HepG2 (cell line): ENCODE results near the gene TPPP2. TPM values are rescaled to one million over a fixed set of nuclear protein-coding genes. Genes with fewer than 3 reads are reported as not detected.

Experiments used
- CHD2 ChIP-seq: IDR thresholded peaks from 2 replicates; pipeline ENCODE4 v1.6.1; 2011; ENCODE audit warnings: low read depth, low read length, improper control_type of control experiment
- ETV5 ChIP-seq: IDR thresholded peaks from 2 replicates; pipeline ENCODE4 v1.6.1; 2018; ENCODE audit warnings: missing biosample characterization, missing genetic modification reagents, inconsistent platforms, borderline replicate concordance
- FOXP1 ChIP-seq, 2 experiments: fragments of 450-650 bp in 1 of 2; IDR thresholded peaks; 2 replicates each; pipeline ENCODE4 v1.6.1; 2017 to 2018; ENCODE audit warnings: antibody characterized with exemption in 1 of 2
- HCFC1 ChIP-seq: fragments of 150-350 bp; IDR thresholded peaks from 2 replicates; pipeline ENCODE4 v1.6.1; 2014; ENCODE audit warnings: low read depth, low read length
- HOXD1 ChIP-seq: sonication (generic); formaldehyde crosslinking; IDR thresholded peaks from 2 replicates; pipeline ENCODE4 v1.5.0; 2020; ENCODE audit warnings: missing genetic modification reagents
- MEF2D ChIP-seq: sonication (generic); formaldehyde crosslinking; IDR thresholded peaks from 2 replicates; pipeline ENCODE4 v1.5.1; 2020; ENCODE audit warnings: mild to moderate bottlenecking, missing genetic modification reagents
- MTA1 ChIP-seq: sonication (generic); formaldehyde crosslinking; IDR thresholded peaks from 2 replicates; pipeline ENCODE4 v1.4.0; 2020; ENCODE audit warnings: missing genetic modification reagents, mild to moderate bottlenecking, borderline replicate concordance
- NFE2 ChIP-seq: sonication (generic); formaldehyde crosslinking; IDR thresholded peaks from 2 replicates; pipeline ENCODE4 v1.4.0; 2020; ENCODE audit warnings: missing genetic modification reagents
- NR2F6 ChIP-seq, 2 experiments: IDR thresholded peaks; 2 replicates each; pipeline ENCODE4 v1.6.1; 2016; ENCODE audit warnings: antibody characterized with exemption in 1 of 2, mild to moderate bottlenecking in 1 of 2
- PHF21A ChIP-seq: sonication (generic); formaldehyde crosslinking; IDR thresholded peaks from 2 replicates; pipeline ENCODE4 v1.5.0; 2020; ENCODE audit warnings: mild to moderate bottlenecking, missing genetic modification reagents
- PLSCR1 ChIP-seq: sonication (generic); formaldehyde crosslinking; IDR thresholded peaks from 2 replicates; pipeline ENCODE4 v1.5.0; 2020; ENCODE audit warnings: missing genetic modification reagents, mild to moderate bottlenecking, borderline replicate concordance
- TGIF2 ChIP-seq: IDR thresholded peaks from 2 replicates; pipeline ENCODE4 v1.6.1; 2016; ENCODE audit warnings: control low read depth, missing compliant biosample characterization
- ZFP41 ChIP-seq: sonication (generic); formaldehyde crosslinking; IDR thresholded peaks from 2 replicates; pipeline ENCODE4 v1.4.0; 2020; ENCODE audit warnings: mild to moderate bottlenecking, missing genetic modification reagents, borderline replicate concordance
- ZNF276 ChIP-seq: sonication (generic); formaldehyde crosslinking; IDR thresholded peaks from 2 replicates; pipeline ENCODE4 v1.4.0; 2020; ENCODE audit warnings: mild to moderate bottlenecking, low read depth, missing genetic modification reagents
- ZNF33A ChIP-seq: sonication (generic); formaldehyde crosslinking; IDR thresholded peaks from 2 replicates; pipeline ENCODE4 v1.5.1; 2020; ENCODE audit warnings: missing genetic modification reagents, mild to moderate bottlenecking, moderate library complexity, borderline replicate concordance
- ZNF543 ChIP-seq: sonication (generic); formaldehyde crosslinking; IDR thresholded peaks from 2 replicates; pipeline ENCODE4 v1.4.0; 2020; ENCODE audit warnings: mild to moderate bottlenecking, missing genetic modification reagents
- ZNF660 ChIP-seq: sonication (generic); formaldehyde crosslinking; IDR thresholded peaks from 2 replicates; pipeline ENCODE4 v1.5.1; 2020; ENCODE audit warnings: mild to moderate bottlenecking, low read depth, missing genetic modification reagents, borderline replicate concordance
- ZNF672 ChIP-seq: sonication (generic); formaldehyde crosslinking; IDR thresholded peaks from 2 replicates; pipeline ENCODE4 v1.8.1; 2022; ENCODE audit warnings: missing genetic modification reagents
- ZNF746 ChIP-seq: sonication (generic); formaldehyde crosslinking; IDR thresholded peaks from 2 replicates; pipeline ENCODE4 v1.8.0; 2022; ENCODE audit warnings: mild to moderate bottlenecking, missing genetic modification reagents
- ZSCAN20 ChIP-seq: sonication (generic); formaldehyde crosslinking; IDR thresholded peaks from 2 replicates; pipeline ENCODE4 v1.4.0; 2020; ENCODE audit warnings: missing genetic modification reagents, mild to moderate bottlenecking, borderline replicate concordance
- ZSCAN5A ChIP-seq: sonication (generic); formaldehyde crosslinking; IDR thresholded peaks from 2 replicates; pipeline ENCODE4 v1.8.0; 2022; ENCODE audit warnings: mild to moderate bottlenecking, missing genetic modification reagents, borderline replicate concordance
- ZXDC ChIP-seq: sonication (generic); formaldehyde crosslinking; IDR thresholded peaks from 2 replicates; pipeline ENCODE4 v1.5.0; 2020; ENCODE audit warnings: mild to moderate bottlenecking, missing genetic modification reagents
- polyA plus RNA-seq, 8 experiments: library from polyadenylated mRNA; depleted of rRNA in 3 of 8; stranded (reverse) in 7 of 8; unstranded in 1 of 8; fragments of >200 nt; fragmentation: Illumina TruSeq in 4 of 8; extraction: Trizol in 4 of 8; gene quantifications; 2 replicates each; pipeline versions ENCODE4 v1.2.1 to v1.2.3, GENCODE V29; 2011 to 2016; ENCODE audit warnings: low read depth in 4 of 8, missing spikeins in 1 of 8, mixed read lengths in 1 of 8; ENCODE audit not compliant: insufficient read depth in 1 of 8
- total RNA-seq, 5 experiments: library from RNA; depleted of rRNA; stranded (reverse); fragments of >200 nt; fragmentation: Illumina TruSeq; extraction: Trizol; gene quantifications; 2 replicates each; pipeline ENCODE4 v1.2.3, GENCODE V29; 2016; ENCODE audit warnings: low read depth in 1 of 5

Gene TPPP2
- total and polyA plus RNA-seq, 2 of the 13 experiments (the other 11 are each of a cell fraction or from before 2014, with no cell fraction given) = 0.58 to 4.2 TPM

- TF ChIP-seq ZNF276 (CRISPR knock-in tag) (no peak), ETV5 (peak; percentile 59; the same call in 1 of the 2 replicates), PLSCR1 (CRISPR knock-in tag) (no peak), NFE2 (CRISPR knock-in tag) (no peak), ZNF746 (0 out of 2 replicates have a peak, but pooled peaks have one; percentile 37), PHF21A (CRISPR knock-in tag) (no peak), ZNF672 (CRISPR knock-in tag) (no peak), TGIF2 (0 out of 2 replicates have a peak, but pooled peaks have one; percentile 27), ZNF543 (CRISPR knock-in tag) (no peak), FOXP1 (IDR thresholded peaks at IDR 0.05) (no peak), FOXP1 (CRISPR knock-in tag; IDR thresholded peaks at IDR 0.05) (no peak), ZSCAN20 (CRISPR knock-in tag) (no peak), ZFP41 (CRISPR knock-in tag) (peak; percentile 9; the same call in 1 of the 2 replicates), MTA1 (CRISPR knock-in tag) (no peak), MEF2D (CRISPR knock-in tag) (no peak), HOXD1 (CRISPR knock-in tag) (no peak), HCFC1 (no peak), ZNF33A (no peak), ZNF660 (CRISPR knock-in tag) (no peak), ZXDC (CRISPR knock-in tag) (no peak), ZSCAN5A (CRISPR knock-in tag) (no peak), CHD2 (no peak), NR2F6 (IDR thresholded peaks at IDR 0.05) (peak; percentile 75), NR2F6 (CRISPR knock-in tag; IDR thresholded peaks at IDR 0.05) (peak; percentile 53)
Observed at GRCh38 chr14:21023817-21024584, 6.0 kb upstream of the TPPP2 start (continued).
